Activated CD4-positive, alpha-beta memory T cell treated with anti-CD3 and anti-CD28 coated beads, Interleukin-2, amount 10 ng/mL, durations not matched to agents 7 days and 5 days (primary cell): ENCODE data around the gene PUS10. TPM values are rescaled to one million over a fixed set of nuclear protein-coding genes. Genes with fewer than 3 reads are reported as not detected.
"Not testable (repeated sequence)": the region's sequence is repeated elsewhere in the genome, so short reads cannot be mapped to it uniquely, and the experiment has no call there.

Experiments
- CTCF ChIA-PET: fragments of 350-600 bp; sonication (Branson Sonifier 250); formaldehyde crosslinking; loops from one replicate; lab custom pipeline; 2021; ENCODE audit warnings: antibody characterized with exemption, inconsistent platforms; lab: Charles Lee
- POLR2A ChIA-PET: fragments of 350-600 bp; sonication (Branson Sonifier 250); formaldehyde crosslinking; loops from one replicate; lab custom pipeline; 2021; ENCODE audit warnings: antibody characterized with exemption; lab: Charles Lee
- DNase-seq: peaks from one replicate; pipeline ENCODE4 v3.0.0-alpha.2; 2020
- H3K27ac Mint-ChIP-seq: one replicate; pipeline ENCODE4 v1.8.0; 2021; ENCODE audit warnings: mild to moderate bottlenecking, mixed read lengths
- H3K27me3 Mint-ChIP-seq: one replicate; pipeline ENCODE4 v1.8.0; 2021; ENCODE audit warnings: mixed read lengths
- H3K36me3 Mint-ChIP-seq: one replicate; pipeline ENCODE4 v1.8.0; 2021; ENCODE audit warnings: low read depth, mixed read lengths
- H3K4me1 Mint-ChIP-seq: one replicate; pipeline ENCODE4 v1.8.0; 2021; ENCODE audit warnings: mixed read lengths
- H3K4me3 Mint-ChIP-seq: one replicate; pipeline ENCODE4 v1.8.0; 2021; ENCODE audit warnings: mild to moderate bottlenecking, mixed read lengths
- H3K9me3 Mint-ChIP-seq: one replicate; pipeline ENCODE4 v1.8.0; 2021; ENCODE audit warnings: mixed read lengths
- total RNA-seq, 2 experiments: library from RNA; stranded (reverse); gene quantifications; one replicate each; pipeline ENCODE4 v1.2.3, GENCODE V29; 2021

The PUS10 gene
- total RNA-seq, 2 experiments from 2014 or later, result 7.3 to 7.5 TPM

GRCh38 chr2:61029533-61029932, 11.5 kb upstream of the PUS10 start:
- POLR2A ChIA-PET, result interaction anchor here (0.6 to 1.1 kb wide), 2 partner anchors 12 to 28 kb away, joined by 3 read pairs; partner anchors contain the start of gene PUS10
- no peak for DNase-seq
- CTCF ChIA-PET, result interaction anchor here (0.6 to 0.7 kb wide), 3 partner anchors 70 to 279 kb away, joined by 3 to 4 read pairs (median 4); no protein-coding TSS in a partner anchor
- no peak overlapping the region for H3K27ac Mint-ChIP-seq
- H3K4me3 Mint-ChIP-seq, result no peak overlapping the region
- H3K9me3 Mint-ChIP-seq, result peaks cover 2% of the 10 kb centered on the region
- peaks cover 5% of the 10 kb centered on the region for H3K4me1 Mint-ChIP-seq
- no peaks in the 10 kb centered on the region for H3K27me3 Mint-ChIP-seq
- H3K36me3 Mint-ChIP-seq, result peaks cover 38% of the 10 kb centered on the region

- Mint-ChIP-seq H3K27ac (no peak overlapping the region), H3K27me3 (no peaks in the 10 kb centered on the region), H3K4me3 (no peak overlapping the region), H3K36me3 (peaks cover 41% of the 10 kb centered on the region), H3K4me1 (peaks cover 16% of the 10 kb centered on the region), H3K9me3 (no peaks in the 10 kb centered on the region)
- ChIA-PET CTCF (no interaction called here), POLR2A (no interaction called here)
- no peak for DNase-seq
Observed at GRCh38 chr2:61023670-61024069, 5.6 kb upstream of the PUS10 start.

DNA sequence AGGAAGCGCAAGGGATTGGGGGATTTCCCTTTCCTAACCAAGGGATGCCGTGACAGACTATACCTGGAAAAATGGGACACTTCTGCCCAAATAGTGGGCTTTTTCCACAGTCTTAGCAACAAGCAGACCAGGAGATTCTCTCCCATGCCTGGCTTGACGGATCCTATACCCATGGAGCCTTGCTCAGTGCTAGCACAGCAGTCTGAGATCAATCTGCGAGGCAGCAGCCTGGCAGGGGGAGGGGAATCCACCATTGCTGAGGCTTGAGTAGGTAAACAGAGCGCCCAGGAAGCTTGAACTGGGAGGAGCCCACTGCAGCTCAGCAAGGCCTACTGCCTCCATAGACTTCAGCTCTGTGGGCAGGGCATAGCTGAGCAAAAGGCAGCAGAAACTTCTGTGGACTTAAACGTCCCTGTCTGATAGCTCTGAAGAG, 3.2 kb upstream of the PUS10 start:
- CTCF ChIA-PET, result no interaction called here
- Mint-ChIP-seq H3K27ac (no peak overlapping the region), H3K9me3 (no peaks in the 10 kb centered on the region), H3K36me3 (peaks cover 35% of the 10 kb centered on the region), H3K27me3 (no peaks in the 10 kb centered on the region), H3K4me1 (peaks cover 27% of the 10 kb centered on the region), H3K4me3 (no peak overlapping the region)
- POLR2A ChIA-PET, result no interaction called here
- no peak for DNase-seq

DNA sequence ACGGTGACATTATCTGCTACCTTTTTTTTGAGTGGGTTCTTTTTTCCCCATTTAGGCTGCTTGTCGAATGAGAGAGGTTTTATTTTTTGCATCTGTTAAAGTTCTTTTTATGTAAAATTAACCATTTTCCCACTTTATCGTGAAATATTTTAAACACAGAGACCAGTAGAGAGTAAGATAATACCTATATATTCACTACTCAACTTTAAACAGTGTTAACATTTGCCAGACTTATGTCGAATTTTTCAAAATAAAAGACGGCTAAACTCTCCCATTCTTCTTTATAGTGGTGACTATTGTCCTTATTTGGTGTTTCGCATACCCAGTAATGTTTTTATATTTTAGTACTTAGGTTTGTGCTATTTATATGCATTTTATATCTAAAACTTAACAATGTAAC, 743 bp upstream of the PUS10 start:
- Mint-ChIP-seq H3K27ac (peak overlapping the region; percentile 89), H3K9me3 (no peaks in the 10 kb centered on the region), H3K27me3 (no peaks in the 10 kb centered on the region), H3K4me3 (peak overlapping the region; percentile 96), H3K36me3 (peaks cover 31% of the 10 kb centered on the region), H3K4me1 (peaks cover 41% of the 10 kb centered on the region)
- DNase-seq, result no peak
- POLR2A ChIA-PET, result no interaction called here
- CTCF ChIA-PET, result no interaction called here

GRCh38 chr2:61018318-61018755, 282 bp upstream of the PUS10 start:
- CTCF ChIA-PET, result interaction anchor here (0.9 kb wide), 1 partner anchor 222 kb away, joined by 3 read pairs; no protein-coding TSS in a partner anchor

DNA sequence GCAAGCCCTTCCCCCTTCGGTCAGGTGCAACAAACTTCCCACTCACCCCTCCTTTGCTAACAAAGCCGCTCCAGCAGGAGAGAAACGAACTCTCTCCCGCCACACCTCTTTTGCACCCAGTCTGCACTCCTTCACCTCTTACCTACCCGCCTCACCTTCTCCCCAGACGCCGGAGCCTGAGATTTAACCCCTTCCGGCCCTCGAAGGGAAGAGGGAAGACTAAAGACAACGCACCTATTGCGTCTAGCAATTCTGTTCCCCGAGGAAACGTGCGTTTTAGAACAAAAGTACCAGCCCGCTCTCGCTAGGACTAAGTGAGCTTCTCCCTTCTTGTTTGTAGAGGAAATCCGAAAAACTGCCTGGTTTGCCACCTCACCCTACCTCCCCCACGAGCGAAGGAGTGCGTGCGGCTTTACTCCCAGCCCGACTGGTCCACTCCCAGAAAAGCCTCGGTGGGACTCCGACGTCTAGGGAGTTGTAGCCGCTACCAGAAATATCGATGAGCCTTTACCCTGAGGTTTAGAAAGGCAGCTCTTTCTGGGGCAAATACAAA, 976 bp downstream of the PUS10 start:
- DNase-seq, result peak; percentile 74
- H3K4me3 Mint-ChIP-seq, result peak overlapping the region; percentile 96
- peak overlapping the region; percentile 89 for H3K27ac Mint-ChIP-seq
- H3K36me3 Mint-ChIP-seq, result peaks cover 18% of the 10 kb centered on the region
- no peaks in the 10 kb centered on the region for H3K9me3 Mint-ChIP-seq
- no peaks in the 10 kb centered on the region for H3K27me3 Mint-ChIP-seq
- POLR2A ChIA-PET, result interaction anchor here (1.0 to 3.0 kb wide), 9 partner anchors 15 to 521 kb away, joined by 3 to 30 read pairs (median 7); partner anchors contain the start of genes PAPOLG, REL, SANBR and XPO1
- H3K4me1 Mint-ChIP-seq, result peaks cover 49% of the 10 kb centered on the region
- CTCF ChIA-PET, result interaction anchor here (2.3 kb wide), 1 partner anchor 24 kb away, joined by 6 read pairs; no protein-coding TSS in a partner anchor

More at GRCh38 chr2:61018318-61018755, 282 bp upstream of the PUS10 start:
- Mint-ChIP-seq H3K4me3 (peak overlapping the region; percentile 96), H3K27me3 (no peaks in the 10 kb centered on the region), H3K9me3 (no peaks in the 10 kb centered on the region), H3K27ac (peak overlapping the region; percentile 89), H3K36me3 (peaks cover 26% of the 10 kb centered on the region), H3K4me1 (peaks cover 43% of the 10 kb centered on the region)
- POLR2A ChIA-PET, result interaction anchor here (0.7 to 3.0 kb wide), 6 partner anchors 11 to 520 kb away, joined by 3 to 30 read pairs (median 8); partner anchors contain the start of genes REL and XPO1
- DNase-seq, result no peak

GRCh38 chr2:61016392-61017002, 1.6 kb downstream of the PUS10 start:
- Mint-ChIP-seq H3K27ac (peak overlapping the region; percentile 89), H3K4me1 (peaks cover 49% of the 10 kb centered on the region), H3K27me3 (no peaks in the 10 kb centered on the region), H3K36me3 (peaks cover 12% of the 10 kb centered on the region), H3K9me3 (no peaks in the 10 kb centered on the region), H3K4me3 (peak overlapping the region; percentile 96)
- ChIA-PET CTCF (interaction anchor here (2.3 kb wide), 1 partner anchor 24 kb away, joined by 6 read pairs; no protein-coding TSS in a partner anchor), POLR2A (interaction anchor here (1.1 to 3.0 kb wide), 8 partner anchors 15 to 522 kb away, joined by 3 to 30 read pairs (median 7); partner anchors contain the start of genes PAPOLG, REL, SANBR and XPO1)
- DNase-seq, result no peak

DNA sequence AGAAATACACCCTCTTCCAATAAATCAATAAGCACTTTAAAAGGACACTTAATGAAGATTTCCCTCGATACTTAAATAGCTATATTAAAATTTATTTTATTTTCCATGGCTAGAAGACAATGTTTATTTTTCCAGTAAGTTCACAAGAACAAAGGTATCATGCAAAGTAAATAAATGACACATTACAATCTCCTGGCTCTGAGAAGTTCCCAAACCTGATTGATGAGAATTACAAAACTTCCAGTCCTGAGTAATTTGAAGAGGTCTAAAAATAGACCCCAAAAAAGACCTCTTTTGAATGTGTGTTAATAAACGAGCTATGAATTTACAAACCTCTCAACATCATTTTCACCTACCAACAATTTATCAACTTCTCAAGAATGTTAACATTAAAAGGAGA, 2.1 kb downstream of the PUS10 start:
- Mint-ChIP-seq H3K27me3 (no peaks in the 10 kb centered on the region), H3K36me3 (peaks cover 7% of the 10 kb centered on the region)
- POLR2A ChIA-PET, result interaction anchor here (2.7 to 3.0 kb wide), 2 partner anchors 134 to 162 kb away, joined by 11 to 30 read pairs; partner anchors contain the start of gene REL

GRCh38 chr2:61014763-61015162, 3.3 kb downstream of the PUS10 start:
- no peaks in the 10 kb centered on the region for H3K27me3 Mint-ChIP-seq
- no peaks in the 10 kb centered on the region for H3K9me3 Mint-ChIP-seq
- H3K27ac Mint-ChIP-seq, result no peak overlapping the region
- ChIA-PET CTCF (no interaction called here), POLR2A (no interaction called here)
- peaks cover 44% of the 10 kb centered on the region for H3K4me1 Mint-ChIP-seq
- peaks cover 2% of the 10 kb centered on the region for H3K36me3 Mint-ChIP-seq
- DNase-seq, result no peak
- no peak overlapping the region for H3K4me3 Mint-ChIP-seq

More for the DNA sequence above, 2.1 kb downstream of the PUS10 start:
- Mint-ChIP-seq H3K4me1 (peaks cover 48% of the 10 kb centered on the region), H3K4me3 (peak overlapping the region; percentile 96), H3K27ac (no peak overlapping the region), H3K9me3 (no peaks in the 10 kb centered on the region)
- CTCF ChIA-PET, result interaction anchor here (2.3 kb wide), 1 partner anchor 23 kb away, joined by 6 read pairs; no protein-coding TSS in a partner anchor
- DNase-seq, result no peak

GRCh38 chr2:61013382-61013781, 4.7 kb downstream of the PUS10 start:
- POLR2A ChIA-PET, result no interaction called here
- Mint-ChIP-seq H3K27ac (no peak overlapping the region), H3K4me1 (peaks cover 33% of the 10 kb centered on the region), H3K9me3 (no peaks in the 10 kb centered on the region), H3K27me3 (no peaks in the 10 kb centered on the region), H3K36me3 (no peaks in the 10 kb centered on the region), H3K4me3 (no peak overlapping the region)
- CTCF ChIA-PET, result no interaction called here
- no peak for DNase-seq

- CTCF ChIA-PET, result interaction anchor here (1.6 kb wide), 1 partner anchor 13 kb away, joined by 6 read pairs; no protein-coding TSS in a partner anchor
- DNase-seq, H3K4me3 Mint-ChIP-seq, H3K36me3 Mint-ChIP-seq, H3K9me3 Mint-ChIP-seq, POLR2A ChIA-PET, H3K27me3 Mint-ChIP-seq, H3K27ac Mint-ChIP-seq: not testable (repeated sequence)
- H3K4me1 Mint-ChIP-seq, result peaks cover 29% of the 10 kb centered on the region
Observed at GRCh38 chr2:61012303-61012702, 5.8 kb downstream of the PUS10 start.

GRCh38 chr2:61011678-61012077, 6.4 kb downstream of the PUS10 start:
- Mint-ChIP-seq H3K27ac (no peak overlapping the region), H3K27me3 (no peaks in the 10 kb centered on the region), H3K36me3 (no peaks in the 10 kb centered on the region), H3K9me3 (no peaks in the 10 kb centered on the region), H3K4me1 (peaks cover 27% of the 10 kb centered on the region), H3K4me3 (no peak overlapping the region)
- DNase-seq, result no peak
- CTCF ChIA-PET, result interaction anchor here (1.6 kb wide), 1 partner anchor 14 kb away, joined by 6 read pairs; no protein-coding TSS in a partner anchor
- POLR2A ChIA-PET, result no interaction called here

DNA sequence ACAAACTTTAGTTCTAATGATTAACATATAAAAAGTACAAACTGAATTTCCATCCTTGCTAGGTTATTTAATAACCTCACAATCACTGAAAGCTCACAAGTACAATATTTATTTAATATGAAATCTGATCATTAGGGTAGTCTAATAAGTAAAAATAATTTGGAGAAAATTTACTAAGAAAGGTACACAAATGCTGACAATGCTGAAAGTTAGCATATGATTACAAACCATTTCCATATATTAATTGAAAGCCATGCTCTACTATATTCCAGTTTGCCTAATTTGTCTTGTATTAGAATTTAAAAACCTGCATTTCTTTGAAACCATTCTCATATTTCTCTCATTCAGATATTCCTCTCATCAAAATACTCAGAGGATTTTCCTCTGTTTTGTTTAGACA, 8.7 kb downstream of the PUS10 start:
- CTCF ChIA-PET, result no interaction called here
- DNase-seq, result no peak
- POLR2A ChIA-PET, result no interaction called here
- peaks cover 7% of the 10 kb centered on the region for H3K4me1 Mint-ChIP-seq
- no peak overlapping the region for H3K27ac Mint-ChIP-seq
- H3K9me3 Mint-ChIP-seq, result no peaks in the 10 kb centered on the region
- no peaks in the 10 kb centered on the region for H3K36me3 Mint-ChIP-seq
- H3K27me3 Mint-ChIP-seq, result no peaks in the 10 kb centered on the region
- no peak overlapping the region for H3K4me3 Mint-ChIP-seq
